GM21825 (cell line): Measurements from ENCODE around the gene IGSF9B.
"Not testable (repeated sequence)": the region's sequence is repeated elsewhere in the genome, so short reads cannot be mapped to it uniquely, and the experiment has no call there.

ENCODE experiments used
- ATAC-seq: cut with Tn5 transposase; IDR thresholded peaks from one replicate; pipeline ENCODE4 v1.9.1; 2021; ENCODE audit warnings: mild to moderate bottlenecking, moderate library complexity; ENCODE audit not compliant: unreplicated experiment

The IGSF9B gene, protein sequence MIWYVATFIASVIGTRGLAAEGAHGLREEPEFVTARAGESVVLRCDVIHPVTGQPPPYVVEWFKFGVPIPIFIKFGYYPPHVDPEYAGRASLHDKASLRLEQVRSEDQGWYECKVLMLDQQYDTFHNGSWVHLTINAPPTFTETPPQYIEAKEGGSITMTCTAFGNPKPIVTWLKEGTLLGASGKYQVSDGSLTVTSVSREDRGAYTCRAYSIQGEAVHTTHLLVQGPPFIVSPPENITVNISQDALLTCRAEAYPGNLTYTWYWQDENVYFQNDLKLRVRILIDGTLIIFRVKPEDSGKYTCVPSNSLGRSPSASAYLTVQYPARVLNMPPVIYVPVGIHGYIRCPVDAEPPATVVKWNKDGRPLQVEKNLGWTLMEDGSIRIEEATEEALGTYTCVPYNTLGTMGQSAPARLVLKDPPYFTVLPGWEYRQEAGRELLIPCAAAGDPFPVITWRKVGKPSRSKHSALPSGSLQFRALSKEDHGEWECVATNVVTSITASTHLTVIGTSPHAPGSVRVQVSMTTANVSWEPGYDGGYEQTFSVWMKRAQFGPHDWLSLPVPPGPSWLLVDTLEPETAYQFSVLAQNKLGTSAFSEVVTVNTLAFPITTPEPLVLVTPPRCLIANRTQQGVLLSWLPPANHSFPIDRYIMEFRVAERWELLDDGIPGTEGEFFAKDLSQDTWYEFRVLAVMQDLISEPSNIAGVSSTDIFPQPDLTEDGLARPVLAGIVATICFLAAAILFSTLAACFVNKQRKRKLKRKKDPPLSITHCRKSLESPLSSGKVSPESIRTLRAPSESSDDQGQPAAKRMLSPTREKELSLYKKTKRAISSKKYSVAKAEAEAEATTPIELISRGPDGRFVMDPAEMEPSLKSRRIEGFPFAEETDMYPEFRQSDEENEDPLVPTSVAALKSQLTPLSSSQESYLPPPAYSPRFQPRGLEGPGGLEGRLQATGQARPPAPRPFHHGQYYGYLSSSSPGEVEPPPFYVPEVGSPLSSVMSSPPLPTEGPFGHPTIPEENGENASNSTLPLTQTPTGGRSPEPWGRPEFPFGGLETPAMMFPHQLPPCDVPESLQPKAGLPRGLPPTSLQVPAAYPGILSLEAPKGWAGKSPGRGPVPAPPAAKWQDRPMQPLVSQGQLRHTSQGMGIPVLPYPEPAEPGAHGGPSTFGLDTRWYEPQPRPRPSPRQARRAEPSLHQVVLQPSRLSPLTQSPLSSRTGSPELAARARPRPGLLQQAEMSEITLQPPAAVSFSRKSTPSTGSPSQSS (N-terminal part only)

GRCh38 chr11:133956650-133957633 is at the start of gene IGSF9B:
TSS of gene IGSF9B (minus strand) at chr11:133956968. CDS start at chr11:133956754, 214 bp downstream.
- ATAC-seq = peak; percentile 99

GRCh38 chr11:134004496-134005172 is 47.9 kb upstream of the IGSF9B start:
- no peak for ATAC-seq

GRCh38 chr11:134003792-134004495 is 47.2 kb upstream of the IGSF9B start:
- ATAC-seq = no peak

GRCh38 chr11:134002819-134003218 is 46.1 kb upstream of the IGSF9B start:
- ATAC-seq = not testable (repeated sequence)

DNA sequence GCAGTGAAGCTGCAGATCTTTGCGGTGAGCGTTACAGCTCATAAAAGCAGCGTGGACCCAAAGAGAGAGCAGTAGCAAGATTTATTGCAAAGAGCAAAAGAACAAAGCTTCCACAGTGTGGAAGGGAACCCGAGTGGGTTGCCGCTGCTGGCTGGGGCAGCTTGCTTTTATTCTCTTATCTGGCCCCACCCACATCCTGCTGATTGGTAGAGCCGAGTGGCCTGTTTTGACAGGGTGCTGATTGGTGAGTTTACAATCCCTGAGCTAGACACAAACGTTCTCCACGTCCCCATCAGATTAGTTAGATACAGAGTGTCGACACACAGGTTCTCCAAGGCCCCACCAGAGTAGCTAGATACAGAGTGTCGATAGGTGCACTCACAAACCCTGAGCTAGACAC is 45.6 kb upstream of the IGSF9B start:
- not testable (repeated sequence) for ATAC-seq

DNA sequence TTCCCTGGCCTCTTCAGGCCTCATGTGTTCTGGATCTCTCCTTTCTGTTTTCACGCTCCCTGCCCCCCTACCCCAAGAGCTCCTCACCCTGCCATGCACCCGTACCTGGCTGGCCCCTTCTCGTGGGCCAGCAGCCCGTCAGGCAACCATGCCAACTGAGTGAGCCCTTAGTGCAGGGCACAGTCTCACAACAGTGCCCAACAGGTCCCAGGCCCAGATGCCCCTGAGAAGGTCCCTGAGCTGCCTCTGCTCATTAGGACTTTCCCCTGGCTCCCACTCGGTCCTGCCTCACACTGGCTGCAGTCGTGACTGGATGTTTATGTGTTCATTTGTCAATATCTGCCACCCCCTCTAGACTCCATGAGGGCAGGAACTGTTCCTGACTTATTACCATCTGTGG is 44.8 kb upstream of the IGSF9B start:
- ATAC-seq = no peak

DNA sequence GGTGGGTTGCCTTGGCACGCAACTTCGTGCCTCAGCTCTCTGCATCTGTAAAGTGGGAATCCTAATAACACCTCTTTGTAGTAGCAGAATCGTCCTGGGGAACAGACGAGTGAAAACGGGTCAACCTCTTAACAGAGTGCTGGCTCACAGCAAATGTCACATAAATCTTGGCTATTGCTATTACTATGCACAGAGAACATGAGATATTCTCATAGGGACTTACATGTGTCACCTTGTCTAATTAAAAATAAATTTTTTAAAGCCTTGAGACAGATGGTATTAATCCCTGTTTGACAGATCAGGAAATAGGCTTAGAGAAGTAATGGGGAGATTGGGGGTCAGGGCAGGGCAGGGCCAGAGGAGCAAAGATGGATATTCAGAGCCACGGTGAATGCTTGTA is 44.3 kb upstream of the IGSF9B start:
- no peak for ATAC-seq

- no peak for ATAC-seq
Measured at GRCh38 chr11:133999355-133999754, 42.6 kb upstream of the IGSF9B start.

GRCh38 chr11:133997554-133997953 is 40.8 kb upstream of the IGSF9B start:
- ATAC-seq = no peak

- no peak for ATAC-seq
Measured at GRCh38 chr11:133996671-133997070, 39.9 kb upstream of the IGSF9B start.

DNA sequence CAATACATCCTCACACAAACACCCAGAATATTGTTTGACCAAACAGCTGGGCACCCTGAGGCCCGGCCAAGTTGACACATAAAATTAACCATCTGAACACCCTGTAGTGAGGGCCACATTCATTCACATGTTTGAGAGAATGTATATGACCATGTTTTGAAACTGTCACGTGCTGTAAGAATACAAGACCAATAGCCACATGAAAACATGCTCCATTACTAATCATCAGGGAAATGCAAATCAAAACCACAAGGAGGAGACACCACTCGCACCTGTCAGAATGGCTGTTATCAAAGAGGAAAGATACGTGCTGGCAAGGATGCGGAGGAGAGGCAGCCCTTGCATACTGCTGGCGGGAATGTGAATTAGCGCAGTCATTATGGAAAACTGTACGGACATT is 38.3 kb upstream of the IGSF9B start:
- no peak for ATAC-seq

- ATAC-seq = no peak
Measured at GRCh38 chr11:133993921-133994320, 37.2 kb upstream of the IGSF9B start.

DNA sequence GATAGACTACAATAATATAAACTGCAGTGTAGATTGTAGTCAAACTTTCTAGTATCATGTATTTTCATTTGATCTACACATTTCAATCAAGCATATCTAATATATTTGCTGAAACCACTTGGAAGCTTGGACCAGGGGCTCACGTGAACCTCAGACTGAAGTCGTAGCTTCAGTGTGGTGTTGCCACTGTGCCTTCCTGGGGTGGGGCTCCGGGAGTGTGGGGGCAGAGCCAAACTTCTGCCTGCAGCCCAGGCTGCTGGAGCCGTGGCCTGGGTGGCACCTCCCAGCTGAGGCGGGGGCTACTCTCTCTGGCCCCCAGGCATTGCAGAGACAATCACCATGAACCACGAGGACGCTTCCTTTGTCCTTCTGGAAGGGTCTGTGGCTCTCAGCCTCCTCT is 36.3 kb upstream of the IGSF9B start:
- ATAC-seq = no peak

DNA sequence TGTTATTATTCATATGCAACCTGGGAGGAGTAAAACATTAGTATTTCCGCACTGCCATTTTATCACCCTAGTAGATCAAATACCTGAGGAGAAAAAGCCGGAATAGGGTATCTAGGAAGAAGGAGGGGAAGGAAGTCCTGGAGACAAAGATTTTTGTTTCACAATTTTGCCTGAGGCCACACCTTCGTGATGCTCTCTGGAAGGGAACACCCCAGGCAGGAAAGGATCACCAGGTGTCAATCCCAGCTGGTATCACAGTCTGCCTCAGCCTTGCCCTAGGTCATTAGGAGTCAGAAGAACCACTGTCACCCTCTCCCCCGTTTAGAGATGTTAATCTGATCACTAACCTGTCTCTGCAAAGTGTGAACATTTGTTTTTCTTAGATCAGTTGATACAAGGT is 35.4 kb upstream of the IGSF9B start:
- ATAC-seq = no peak

DNA sequence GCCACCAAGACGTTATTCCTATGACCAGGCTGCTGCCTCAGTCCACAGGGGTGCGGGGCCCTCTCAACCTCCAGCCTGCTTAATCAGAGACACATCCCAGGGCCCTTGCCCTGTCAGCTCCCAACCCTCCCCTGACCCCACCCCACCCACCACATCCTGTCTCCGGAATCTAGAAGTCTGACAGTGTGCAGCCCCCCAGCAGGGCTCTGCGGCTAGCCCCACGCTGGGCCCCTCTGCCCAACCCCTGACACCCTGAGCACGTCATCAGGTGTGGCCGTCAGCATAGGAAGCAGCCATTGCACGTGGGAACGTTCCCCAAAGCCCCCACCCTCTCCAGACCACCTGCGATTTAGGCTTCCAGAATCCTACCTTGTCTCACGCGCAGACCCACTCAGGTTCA is 34.3 kb upstream of the IGSF9B start:
- ATAC-seq = no peak

DNA sequence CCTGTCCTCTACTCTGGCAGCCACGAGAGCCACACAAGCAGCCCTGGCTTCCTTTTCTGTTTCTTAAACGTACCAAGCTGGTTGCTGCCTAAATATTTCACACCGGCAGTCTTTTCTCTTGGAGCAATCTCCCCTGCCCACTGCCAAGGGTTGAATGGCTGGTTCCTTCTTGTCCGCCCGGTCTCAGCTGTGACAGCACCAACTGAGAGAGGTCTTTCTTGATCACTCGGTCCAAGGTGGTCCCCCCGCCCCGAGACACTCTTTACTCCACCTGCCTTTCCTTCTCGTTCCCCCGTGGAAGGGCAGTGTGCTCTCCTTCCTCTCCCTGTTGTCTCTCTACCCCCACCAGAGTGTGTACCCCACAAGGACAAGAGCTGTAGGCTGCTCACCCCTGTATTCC is 33.7 kb upstream of the IGSF9B start:
- ATAC-seq = no peak

GRCh38 chr11:133988686-133989410 is 32.1 kb upstream of the IGSF9B start:
- no peak for ATAC-seq

DNA sequence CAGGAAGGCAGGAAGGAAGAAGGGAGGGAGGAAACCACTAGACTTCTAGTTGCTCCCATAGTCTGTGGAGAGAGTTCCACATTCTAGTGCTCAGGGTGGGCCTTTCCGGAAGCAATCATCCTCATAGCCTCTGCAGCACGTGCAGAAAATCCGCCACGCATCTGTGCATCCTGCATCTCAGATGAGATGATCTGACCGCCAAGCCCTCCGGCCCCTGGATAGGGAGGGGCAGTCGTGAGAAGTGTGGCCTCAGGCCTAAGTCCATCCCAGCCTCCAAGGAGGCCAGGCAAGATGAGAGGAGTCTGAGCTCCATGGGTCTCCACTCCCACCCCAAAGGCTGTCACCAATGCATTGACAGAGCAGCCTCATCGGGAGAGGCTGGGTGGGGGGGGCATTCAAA is 30.4 kb upstream of the IGSF9B start:
- no peak for ATAC-seq
